GM19023 (cell line): ENCODE measurements around the gene LETM1.

Experiments used
- ATAC-seq: cut with Tn5 transposase; IDR thresholded peaks from one replicate; pipeline ENCODE4 v1.9.1; 2021; ENCODE audit warnings: mild to moderate bottlenecking, moderate library complexity; ENCODE audit not compliant: unreplicated experiment

LETM1 gene

GRCh38 chr4:1797298-1797860 is 58.6 kb downstream of the LETM1 start:
- no peak for ATAC-seq

- ATAC-seq: no peak
These were observed 59.3 kb downstream of the LETM1 start for GRCh38 chr4:1796486-1797204.

GRCh38 chr4:1795299-1796195 is 60.4 kb downstream of the LETM1 start:
- no peak for ATAC-seq

GRCh38 chr4:1794809-1795298 is 61.1 kb downstream of the LETM1 start:
- ATAC-seq: no peak

- ATAC-seq: no peak
These were observed 61.8 kb downstream of the LETM1 start for GRCh38 chr4:1793940-1794808.

GRCh38 chr4:1793496-1793840 is 62.5 kb downstream of the LETM1 start:
- ATAC-seq: peak; percentile 21

GRCh38 chr4:1792832-1793495 is 63.0 kb downstream of the LETM1 start, which contains the start of gene FGFR3:
TSS of gene FGFR3 (plus strand) at chr4:1793293. CDS start at chr4:1793935, 642 bp downstream.
- ATAC-seq: peak; percentile 57

- ATAC-seq: no peak
These were observed 63.7 kb downstream of the LETM1 start for GRCh38 chr4:1792158-1792831.

GRCh38 chr4:1790005-1790404 is 66.0 kb downstream of the LETM1 start:
- ATAC-seq: no peak

- ATAC-seq: no peak
These were observed 66.4 kb downstream of the LETM1 start for GRCh38 chr4:1789552-1789951.

GRCh38 chr4:1788254-1788973 is 67.5 kb downstream of the LETM1 start:
- no peak for ATAC-seq

GRCh38 chr4:1787411-1788077 is 68.4 kb downstream of the LETM1 start:
- no peak for ATAC-seq

- ATAC-seq: no peak
These were observed 69.2 kb downstream of the LETM1 start for GRCh38 chr4:1786544-1787362.

- ATAC-seq: no peak
These were observed 70.4 kb downstream of the LETM1 start for GRCh38 chr4:1785592-1785991.

GRCh38 chr4:1784789-1785591 is 71.0 kb downstream of the LETM1 start:
- ATAC-seq: no peak

GRCh38 chr4:1784395-1784788 is 71.6 kb downstream of the LETM1 start:
- ATAC-seq: no peak

GRCh38 chr4:1783970-1784369 is 72.0 kb downstream of the LETM1 start:
- no peak for ATAC-seq
